Naive B cell (primary cell): ENCODE data around the gene ESYT2. TPM values are rescaled to one million over a fixed set of nuclear protein-coding genes. Genes with fewer than 3 reads are reported as not detected.

Source experiments
- ATAC-seq, 2 donors: fragments of 150-1000 bp; cut with Tn5 transposase; 2 replicates each; pipeline ENCODE4 v1.10.0; 2021; ENCODE audit warnings: low read depth in 2 of 2, mild to moderate bottlenecking in 2 of 2, moderate library complexity in 2 of 2
- DNase-seq: peaks from one replicate; pipeline ENCODE4 v3.0.0; 2022
- H3K27ac Mint-ChIP-seq, 6 donors: one replicate each; pipeline ENCODE4 v1.8.0; 2020 to 2022; ENCODE audit warnings: mild to moderate bottlenecking in 6 of 6, mixed read lengths in 6 of 6, moderate library complexity in 5 of 6, inconsistent platforms in 2 of 6
- H3K27me3 Mint-ChIP-seq, 3 donors: one replicate each; pipeline ENCODE4 v1.8.0; 2021 to 2022; ENCODE audit warnings: mixed read lengths in 3 of 3, mild to moderate bottlenecking in 1 of 3
- H3K36me3 Mint-ChIP-seq, 2 donors: one replicate each; pipeline ENCODE4 v1.8.0; 2020 to 2022; ENCODE audit warnings: mixed read lengths in 2 of 2, inconsistent platforms in 1 of 2, mild to moderate bottlenecking in 1 of 2
- H3K4me1 Mint-ChIP-seq, 3 donors: one replicate each; pipeline ENCODE4 v1.8.0; 2020 to 2022; ENCODE audit warnings: mixed read lengths in 3 of 3, inconsistent platforms in 1 of 3, mild to moderate bottlenecking in 1 of 3, moderate library complexity in 1 of 3
- H3K4me3 Mint-ChIP-seq, 8 donors: one replicate each; pipeline ENCODE4 v1.8.0; 2020 to 2022; ENCODE audit warnings: mild to moderate bottlenecking in 8 of 8, mixed read lengths in 8 of 8, moderate library complexity in 8 of 8, inconsistent platforms in 2 of 8
- H3K9me3 Mint-ChIP-seq, 7 donors: one replicate each; pipeline ENCODE4 v1.8.0; 2020 to 2022; ENCODE audit warnings: mixed read lengths in 7 of 7, mild to moderate bottlenecking in 5 of 7, inconsistent platforms in 2 of 7, moderate library complexity in 1 of 7
- polyA plus RNA-seq, 6 donors: library from polyadenylated mRNA; unstranded; fragments of 300-500 nt; fragmentation: Illumina TruSeq; gene quantifications; one replicate each; pipeline ENCODE4 v1.2.3, GENCODE V29; 2021; ENCODE audit warnings: low read depth in 6 of 6

ESYT2 gene
- polyA plus RNA-seq, 6 donors from 2014 or later: 15.4 to 23.0 (median 16.8) TPM

DNA sequence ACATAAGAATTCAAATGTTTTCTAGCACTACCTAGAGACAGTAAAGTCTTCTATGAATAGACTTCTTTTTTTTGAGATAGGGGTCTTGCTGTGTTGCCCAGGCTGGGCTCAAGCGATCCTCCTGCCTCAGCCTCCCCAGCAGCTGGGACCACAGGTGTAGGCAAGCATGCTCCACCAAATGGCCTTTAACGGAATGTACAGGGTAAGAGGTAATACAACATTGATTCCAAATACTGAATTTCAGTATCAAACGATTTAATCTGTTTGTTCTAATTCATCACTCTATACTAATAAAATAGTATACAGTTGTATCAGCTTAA is 68.9 kb downstream of the ESYT2 start:
- no peak for DNase-seq
- H3K27ac Mint-ChIP-seq: no peak overlapping the region
- no peak overlapping the region for H3K4me3 Mint-ChIP-seq
- no peaks in the 10 kb centered on the region for H3K27me3 Mint-ChIP-seq
- peaks cover 40 to 44% of the 10 kb centered on the region in 2 donors for H3K36me3 Mint-ChIP-seq
- H3K9me3 Mint-ChIP-seq: no peaks in the 10 kb centered on the region
- no peaks in the 10 kb centered on the region for H3K4me1 Mint-ChIP-seq
- no peak for ATAC-seq

DNA sequence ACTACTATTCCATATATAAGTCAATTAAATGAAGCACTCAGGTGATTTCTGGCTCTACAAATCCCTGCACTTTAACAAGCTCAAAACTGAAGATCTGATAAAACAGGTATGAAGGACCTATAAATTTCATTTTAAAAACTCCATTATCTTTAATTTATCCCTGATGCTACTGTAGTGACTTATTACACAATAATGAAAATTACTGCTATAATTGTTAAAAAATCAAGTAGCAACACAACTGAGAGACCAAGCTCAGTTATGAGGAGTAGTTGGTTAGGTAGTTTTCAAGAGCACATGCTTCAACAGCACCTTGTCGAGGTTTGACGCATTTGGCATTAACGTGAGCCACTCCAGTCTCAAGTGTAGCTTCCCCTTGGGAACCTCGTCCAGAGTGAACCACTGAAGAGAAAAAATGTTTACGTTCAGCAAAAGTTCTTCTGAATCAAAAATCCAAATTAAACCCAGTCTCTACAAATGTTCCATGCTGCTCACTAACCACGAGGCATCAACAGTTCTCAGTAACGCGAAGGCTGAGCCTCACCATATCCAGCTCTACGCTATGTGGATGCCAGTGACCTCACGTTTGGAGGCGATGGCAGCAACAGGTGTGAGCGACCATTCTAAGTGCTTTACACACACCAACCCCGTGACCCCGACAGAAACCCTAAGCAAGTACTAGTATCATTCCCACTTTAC is 69.4 kb downstream of the ESYT2 start:
- no peak for DNase-seq
- H3K4me3 Mint-ChIP-seq: no peak overlapping the region
- no peak overlapping the region for H3K27ac Mint-ChIP-seq
- no peaks in the 10 kb centered on the region for H3K27me3 Mint-ChIP-seq
- H3K4me1 Mint-ChIP-seq: no peaks in the 10 kb centered on the region
- no peaks in the 10 kb centered on the region for H3K9me3 Mint-ChIP-seq
- no peak for ATAC-seq
- peaks cover 43 to 44% of the 10 kb centered on the region in 2 donors for H3K36me3 Mint-ChIP-seq

DNA sequence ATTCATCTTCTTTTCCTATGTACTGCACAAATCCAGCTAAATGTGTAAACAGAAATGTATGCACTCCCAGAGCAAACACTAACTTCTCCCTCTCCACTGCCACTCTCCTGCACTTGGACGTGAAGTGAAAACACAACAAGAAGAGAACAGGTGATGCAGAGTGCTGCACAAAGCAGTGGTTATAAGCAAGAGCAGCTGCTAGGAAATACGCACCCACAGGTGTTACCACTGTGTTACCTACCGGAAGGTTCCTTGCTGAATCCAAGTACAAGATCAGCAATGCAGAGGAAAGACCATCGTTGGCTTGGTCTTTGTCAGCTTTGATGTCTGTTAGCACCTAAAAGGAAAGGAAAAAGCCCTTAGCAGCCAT is 70.1 kb downstream of the ESYT2 start:
- no peak overlapping the region for H3K4me3 Mint-ChIP-seq
- H3K27ac Mint-ChIP-seq: peak overlapping the region in 1 of 6 donors; percentile 20
- no peak for DNase-seq
- ATAC-seq: no peak
- no peaks in the 10 kb centered on the region for H3K9me3 Mint-ChIP-seq
- H3K4me1 Mint-ChIP-seq: no peaks in the 10 kb centered on the region
- no peaks in the 10 kb centered on the region for H3K27me3 Mint-ChIP-seq
- peaks cover 40 to 41% of the 10 kb centered on the region in 2 donors for H3K36me3 Mint-ChIP-seq

DNA sequence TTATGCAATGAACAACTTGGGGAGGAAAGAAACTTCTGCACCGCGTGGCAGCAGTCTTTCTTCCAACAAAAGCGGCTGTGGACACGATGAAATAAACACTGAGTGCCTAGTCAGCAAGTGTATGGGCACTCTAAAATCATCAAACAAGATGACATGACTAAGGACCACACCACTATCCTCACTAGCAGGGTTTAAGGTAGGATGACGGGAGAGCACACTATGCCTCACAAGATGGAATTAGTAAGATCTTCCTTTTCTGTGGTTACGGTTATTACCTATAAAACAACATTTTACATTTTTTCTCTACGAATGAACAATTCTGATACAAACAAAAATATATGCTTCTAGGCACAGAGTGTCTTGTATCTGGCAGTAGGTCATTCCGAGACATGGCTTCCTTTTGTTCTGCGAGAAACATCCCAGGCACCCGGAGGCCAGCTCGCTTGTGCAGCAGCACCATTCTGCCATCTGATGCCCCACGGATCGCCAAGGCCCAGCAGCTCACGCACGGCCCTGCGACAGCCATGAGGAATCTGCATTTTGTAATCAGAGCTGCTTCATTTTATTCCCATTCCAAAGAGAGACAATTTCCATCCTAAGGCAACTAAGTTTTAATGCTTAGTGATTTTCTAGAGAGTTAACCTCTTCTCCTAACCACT is 70.6 kb downstream of the ESYT2 start:
- H3K4me3 Mint-ChIP-seq: no peak overlapping the region
- no peaks in the 10 kb centered on the region for H3K9me3 Mint-ChIP-seq
- no peaks in the 10 kb centered on the region for H3K4me1 Mint-ChIP-seq
- DNase-seq (no peak), ATAC-seq (no peak)
- no peaks in the 10 kb centered on the region for H3K27me3 Mint-ChIP-seq
- peaks cover 37 to 38% of the 10 kb centered on the region in 2 donors for H3K36me3 Mint-ChIP-seq
- H3K27ac Mint-ChIP-seq: peak overlapping the region in 1 of 6 donors; percentile 20

DNA sequence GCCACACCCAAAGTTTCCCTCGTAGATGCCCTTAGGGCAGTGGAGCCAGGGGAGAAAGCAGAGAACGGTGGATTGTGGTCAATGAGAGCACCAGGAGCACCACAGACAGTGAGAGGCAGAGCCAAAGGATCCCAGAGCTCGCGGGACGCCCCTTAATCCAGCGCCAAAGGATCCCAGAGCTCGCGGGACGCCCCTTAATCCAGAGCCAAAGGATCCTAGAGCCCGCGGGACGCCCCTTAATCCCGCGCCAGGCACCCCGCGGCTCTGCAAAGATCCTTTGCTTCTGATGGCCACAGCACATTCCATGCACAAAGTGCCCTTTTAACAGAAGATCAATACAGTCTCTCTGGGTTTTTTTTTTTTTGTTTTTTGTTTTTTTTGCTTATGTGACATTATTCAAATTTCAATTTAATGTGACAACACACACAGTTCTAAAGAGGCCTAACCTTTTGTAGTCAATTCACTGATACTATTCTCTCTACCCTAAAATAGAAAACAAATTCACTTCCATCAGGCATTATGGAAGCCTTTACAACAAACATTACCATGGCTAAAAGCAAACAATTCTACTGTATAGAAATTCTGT is 71.8 kb downstream of the ESYT2 start:
- no peaks in the 10 kb centered on the region for H3K4me1 Mint-ChIP-seq
- H3K36me3 Mint-ChIP-seq: peaks cover 37 to 38% of the 10 kb centered on the region in 2 donors
- H3K27me3 Mint-ChIP-seq: no peaks in the 10 kb centered on the region
- no peaks in the 10 kb centered on the region for H3K9me3 Mint-ChIP-seq
- H3K27ac Mint-ChIP-seq: no peak overlapping the region
- DNase-seq (no peak), ATAC-seq (no peak)
- H3K4me3 Mint-ChIP-seq: no peak overlapping the region

DNA sequence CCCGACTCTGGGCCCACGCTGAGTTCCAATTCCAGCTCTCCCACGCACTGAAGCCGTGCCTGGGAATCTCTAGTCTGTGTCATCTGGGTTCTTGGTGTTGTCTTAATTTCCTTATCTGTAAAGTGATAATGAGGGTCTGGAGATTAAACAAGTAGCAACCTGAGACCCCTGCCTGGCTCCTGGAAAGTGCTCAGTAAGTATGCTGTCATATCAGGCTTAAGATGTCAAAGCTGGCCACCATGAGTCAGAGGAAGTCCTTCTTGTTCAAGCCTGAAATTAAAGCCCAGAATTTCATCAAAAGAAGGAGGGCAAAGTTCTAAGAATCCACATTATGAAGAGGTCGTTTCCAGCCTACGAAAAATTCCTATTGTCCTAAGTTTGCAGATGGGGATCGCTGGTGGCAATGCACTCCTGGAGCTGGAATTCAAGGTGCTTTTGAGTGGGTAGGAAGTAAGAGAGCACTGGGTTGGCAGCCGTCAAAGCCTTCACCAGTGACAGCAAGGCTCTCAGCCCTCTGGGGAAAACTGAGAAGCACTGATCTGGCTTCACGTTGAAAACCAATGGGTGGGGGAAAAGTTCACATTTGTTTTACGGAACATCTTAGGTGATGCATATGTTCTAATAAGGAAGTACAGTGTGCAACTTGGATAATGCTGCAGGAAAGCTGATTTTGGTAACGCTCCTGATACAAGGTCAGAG is 74.4 kb downstream of the ESYT2 start:
- H3K4me3 Mint-ChIP-seq: no peak overlapping the region
- H3K9me3 Mint-ChIP-seq: no peaks in the 10 kb centered on the region
- H3K4me1 Mint-ChIP-seq: no peaks in the 10 kb centered on the region
- ATAC-seq: no peak
- H3K27me3 Mint-ChIP-seq: no peaks in the 10 kb centered on the region
- DNase-seq: no peak
- peaks cover 22 to 37% of the 10 kb centered on the region in 2 donors for H3K36me3 Mint-ChIP-seq
- H3K27ac Mint-ChIP-seq: no peak overlapping the region

DNA sequence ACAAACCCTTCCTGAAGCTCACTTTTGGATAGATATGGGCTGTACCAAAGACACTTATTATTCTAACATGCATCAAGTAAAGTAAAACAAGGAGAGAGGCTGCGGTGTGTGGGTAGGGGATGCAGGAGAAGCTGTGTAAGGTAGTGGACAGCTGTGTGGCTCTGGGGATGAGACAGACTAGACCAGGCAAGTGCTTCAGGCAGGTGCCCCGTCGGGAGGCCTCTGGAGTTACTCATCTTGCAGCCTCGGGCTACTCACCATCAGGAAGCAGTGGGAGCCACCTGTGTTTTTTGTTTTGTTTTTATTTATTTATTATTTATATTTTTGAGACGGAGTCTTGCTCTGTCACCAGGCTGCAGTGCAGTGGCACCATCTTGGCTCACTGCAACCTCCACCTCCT is 75.4 kb downstream of the ESYT2 start:
- H3K4me1 Mint-ChIP-seq: no peaks in the 10 kb centered on the region

DNA sequence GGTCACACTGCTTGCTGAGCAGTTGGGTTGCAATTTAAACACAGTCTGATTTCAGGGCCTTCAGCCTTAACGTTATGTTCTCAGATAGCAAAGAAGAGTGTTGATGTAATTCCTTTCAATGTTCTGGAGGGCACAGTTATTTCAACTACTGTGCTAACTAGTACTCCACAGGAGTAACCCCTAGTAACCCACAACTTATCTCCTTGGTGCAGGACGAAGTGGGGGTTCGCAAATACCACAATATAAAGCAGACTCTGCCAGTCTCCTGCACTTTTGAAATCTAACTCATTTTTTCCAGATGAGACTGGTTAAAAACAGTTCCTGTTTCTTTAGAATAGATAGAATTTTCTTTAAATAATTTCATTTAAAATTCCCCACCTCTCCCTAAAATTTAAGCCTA is 77.6 kb downstream of the ESYT2 start:
- Mint-ChIP-seq H3K27ac (no peak overlapping the region), H3K4me3 (no peak overlapping the region), H3K36me3 (peaks cover 15 to 21% of the 10 kb centered on the region in 2 donors), H3K4me1 (no peaks in the 10 kb centered on the region), H3K9me3 (no peaks in the 10 kb centered on the region), H3K27me3 (no peaks in the 10 kb centered on the region)
- ATAC-seq (no peak), DNase-seq (no peak)

More for the DNA sequence above, 75.4 kb downstream of the ESYT2 start:
- Mint-ChIP-seq H3K27me3 (no peaks in the 10 kb centered on the region), H3K27ac (no peak overlapping the region), H3K4me3 (no peak overlapping the region), H3K9me3 (no peaks in the 10 kb centered on the region), H3K36me3 (peaks cover 17 to 29% of the 10 kb centered on the region in 2 donors)
- DNase-seq: no peak
- ATAC-seq: no peak

DNA sequence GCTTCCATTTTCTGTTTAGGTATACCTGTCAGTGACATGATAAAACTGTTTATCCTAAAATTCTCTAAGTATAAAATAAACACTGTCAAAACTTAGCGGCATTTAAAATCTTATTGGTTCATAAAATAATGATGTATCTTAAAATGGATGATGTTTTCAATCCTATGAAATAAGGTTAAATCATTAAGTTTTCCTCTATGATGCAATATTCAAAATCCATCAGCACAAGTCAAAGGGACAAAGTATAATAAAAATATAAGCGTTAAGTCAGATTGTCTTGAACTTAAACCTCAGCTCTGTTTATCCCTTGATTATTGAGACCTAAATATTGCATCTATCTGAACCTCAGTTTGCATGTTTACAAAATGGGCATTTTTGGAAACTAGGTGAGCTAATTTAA is 78.1 kb downstream of the ESYT2 start:
- DNase-seq (no peak), ATAC-seq (no peak)
- Mint-ChIP-seq H3K36me3 (peaks cover 15 to 21% of the 10 kb centered on the region in 2 donors), H3K9me3 (no peaks in the 10 kb centered on the region), H3K27me3 (no peaks in the 10 kb centered on the region), H3K4me1 (no peaks in the 10 kb centered on the region), H3K27ac (no peak overlapping the region), H3K4me3 (no peak overlapping the region)

DNA sequence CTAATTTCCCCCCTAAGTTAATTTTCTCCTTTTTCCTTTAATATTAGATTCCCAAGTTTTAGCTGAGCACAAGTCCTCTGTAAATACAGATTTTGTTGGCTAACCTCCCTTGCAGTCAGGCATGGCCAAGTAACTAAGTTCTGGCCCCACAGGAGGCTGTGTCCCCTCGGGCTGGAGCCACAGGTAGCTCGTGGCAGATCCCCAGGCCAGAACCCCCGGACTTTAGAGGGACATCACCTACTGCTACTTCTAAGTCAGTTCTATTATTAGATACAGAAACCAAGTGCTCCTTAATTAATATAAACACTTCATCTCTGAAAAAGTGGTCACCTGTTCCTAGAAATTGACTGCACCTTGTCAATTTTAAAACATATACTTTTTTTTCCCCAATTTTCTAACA is 78.6 kb downstream of the ESYT2 start:
- peak overlapping the region in 1 of 6 donors; percentile 10 for H3K27ac Mint-ChIP-seq
- no peaks in the 10 kb centered on the region for H3K9me3 Mint-ChIP-seq
- H3K4me3 Mint-ChIP-seq: no peak overlapping the region
- H3K27me3 Mint-ChIP-seq: no peaks in the 10 kb centered on the region
- DNase-seq: no peak
- peaks cover 15 to 21% of the 10 kb centered on the region in 2 donors for H3K36me3 Mint-ChIP-seq
- no peak for ATAC-seq
- H3K4me1 Mint-ChIP-seq: no peaks in the 10 kb centered on the region

DNA sequence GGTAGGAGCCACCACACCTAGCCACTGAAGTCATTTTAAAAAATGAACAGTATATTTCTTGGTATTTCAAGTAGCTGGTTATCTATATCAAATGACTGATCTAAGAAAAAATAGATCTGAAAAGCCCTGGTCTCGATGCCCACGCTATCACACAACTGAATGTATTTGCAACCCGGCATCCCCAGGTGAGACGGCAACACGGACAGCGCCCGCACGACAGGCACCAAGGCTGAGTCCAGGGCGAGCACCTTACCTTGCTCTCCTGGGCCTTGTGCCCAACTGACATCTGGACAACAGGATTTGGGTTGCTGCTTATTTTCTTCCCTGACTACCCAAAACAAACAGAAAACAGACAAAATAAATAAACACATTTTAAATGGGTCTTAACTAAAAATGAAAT is 79.9 kb downstream of the ESYT2 start:
- ATAC-seq: no peak
- peak overlapping the region in 1 of 6 donors; percentile 22 for H3K27ac Mint-ChIP-seq

DNA sequence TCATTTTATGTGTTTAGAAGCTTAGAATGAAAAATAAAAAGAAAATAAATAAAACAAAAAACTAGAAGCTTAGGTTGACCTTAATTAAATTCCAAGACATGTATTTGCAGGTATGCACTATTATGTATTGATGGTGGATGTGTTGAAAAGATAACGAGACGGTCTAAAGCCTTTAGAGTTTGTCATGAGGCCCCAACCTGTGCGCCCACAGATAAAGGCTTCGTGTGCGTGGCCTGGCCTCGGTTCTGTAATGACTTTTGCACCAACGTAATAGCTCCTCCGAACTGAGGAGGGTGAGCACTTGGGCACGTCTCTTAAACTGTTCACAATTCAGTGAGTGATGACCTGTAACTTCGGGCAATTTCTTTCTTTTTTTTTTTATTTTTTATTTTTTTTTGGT is 81.0 kb downstream of the ESYT2 start:
- H3K27me3 Mint-ChIP-seq: no peaks in the 10 kb centered on the region
- peaks cover 7 to 10% of the 10 kb centered on the region in 2 donors for H3K36me3 Mint-ChIP-seq
- no peak overlapping the region for H3K4me3 Mint-ChIP-seq
- ATAC-seq: no peak
- no peak overlapping the region for H3K27ac Mint-ChIP-seq
- no peaks in the 10 kb centered on the region for H3K9me3 Mint-ChIP-seq
- H3K4me1 Mint-ChIP-seq: no peaks in the 10 kb centered on the region
- DNase-seq: no peak

More for the DNA sequence above, 79.9 kb downstream of the ESYT2 start:
- Mint-ChIP-seq H3K4me3 (no peak overlapping the region), H3K4me1 (no peaks in the 10 kb centered on the region), H3K9me3 (no peaks in the 10 kb centered on the region), H3K36me3 (peaks cover 7 to 10% of the 10 kb centered on the region in 2 donors), H3K27me3 (no peaks in the 10 kb centered on the region)
- no peak for DNase-seq

DNA sequence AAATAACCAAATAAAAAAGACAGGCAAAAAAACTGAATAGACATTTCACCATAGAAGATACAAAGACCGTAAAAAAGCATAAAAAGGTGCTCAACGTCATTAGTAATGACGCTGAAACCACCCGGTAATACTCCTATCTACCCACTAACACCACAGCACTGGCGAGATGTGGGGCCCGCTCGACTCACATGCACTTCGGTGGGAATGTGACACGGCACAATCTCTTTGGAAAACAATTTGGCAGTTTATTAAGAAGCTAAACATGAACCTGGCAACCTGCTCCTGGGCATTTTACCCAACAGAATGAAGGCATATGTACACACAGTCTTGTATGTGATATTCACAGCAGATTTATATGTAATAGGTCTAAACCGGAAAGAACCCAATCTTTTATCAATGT is 81.9 kb downstream of the ESYT2 start:
- Mint-ChIP-seq H3K27ac (peak overlapping the region in 1 of 6 donors; percentile 87), H3K27me3 (no peaks in the 10 kb centered on the region), H3K4me1 (no peaks in the 10 kb centered on the region), H3K36me3 (peaks cover 10 to 11% of the 10 kb centered on the region in 2 donors), H3K4me3 (no peak overlapping the region), H3K9me3 (no peaks in the 10 kb centered on the region)
- no peak for DNase-seq
- no peak for ATAC-seq

DNA sequence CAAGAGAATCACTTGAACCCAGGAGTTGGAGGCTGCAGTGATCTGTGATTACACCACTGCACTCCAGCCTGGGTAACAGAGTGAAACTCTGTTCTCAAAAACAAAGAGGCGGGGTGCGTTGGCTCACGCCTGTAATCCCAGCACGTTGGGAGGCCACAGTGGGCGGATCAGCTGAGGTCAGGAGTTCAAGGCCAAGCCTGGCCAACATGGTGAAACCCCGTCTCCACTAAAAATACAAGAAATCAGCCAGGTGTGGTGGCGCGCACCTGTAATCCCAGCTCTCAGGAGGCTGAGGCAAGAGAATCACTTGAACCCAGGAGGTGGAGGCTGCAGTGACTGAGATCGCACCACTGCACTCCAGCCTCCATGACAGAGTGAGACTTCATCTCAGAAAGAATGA is 82.4 kb downstream of the ESYT2 start:
- Mint-ChIP-seq H3K27ac (no peak overlapping the region), H3K4me3 (no peak overlapping the region), H3K36me3 (peaks cover 14 to 15% of the 10 kb centered on the region in 2 donors), H3K4me1 (no peaks in the 10 kb centered on the region), H3K9me3 (no peaks in the 10 kb centered on the region), H3K27me3 (no peaks in the 10 kb centered on the region)
- DNase-seq: no peak
- no peak for ATAC-seq
